Erythroblast (primary cell): Measurements from ENCODE around the gene NPHP4.

Source experiments
- GATA1 ChIP-seq: IDR thresholded peaks from 2 replicates; pipeline ENCODE4 v1.6.1; 2011; ENCODE audit warnings: low read depth, mild to moderate bottlenecking, control low read depth, low read length, moderate library complexity
- POLR2A ChIP-seq: IDR thresholded peaks from 2 replicates; pipeline ENCODE4 v1.6.1; 2011; ENCODE audit warnings: mild to moderate bottlenecking, low read length

GRCh38 chr1:5855196-5855897 lies 136.9 kb downstream of the NPHP4 start:
- TF ChIP-seq POLR2A (no peak), GATA1 (no peak)
